PC-3 (cell line): ENCODE measurements around the gene PLSCR5. TPM values are rescaled to one million over a fixed set of nuclear protein-coding genes. Genes with fewer than 3 reads are reported as not detected.
A peak's percentile ranks its signal among the peaks of the same experiment; 100 is the strongest.

ENCODE experiments used
- ATAC-seq: fragments of 200-7000 bp; cut with Tn5 transposase; 2 replicates; pipeline ENCODE4 v1.9.1; 2020; ENCODE audit warnings: mild to moderate bottlenecking, moderate library complexity
- BruUV-seq: library from RNA; stranded (reverse); fragments of 400-500 nt; replicated peaks from 2 replicates; lab custom pipeline; 2021; lab: Mats Ljungman, UMichigan
- CTCF ChIA-PET: fragments of 300-600 bp; sonication (Branson Sonifier 250); formaldehyde crosslinking; loops from one replicate; lab custom pipeline; 2022; ENCODE audit warnings: antibody characterized with exemption; lab: Charles Lee
- POLR2A ChIA-PET: fragments of 300-600 bp; sonication (Branson Sonifier 250); formaldehyde crosslinking; loops from one replicate; lab custom pipeline; 2022; ENCODE audit warnings: antibody characterized with exemption; ENCODE audit not compliant: unreplicated experiment; lab: Charles Lee
- DNase-seq: peaks from one replicate; pipeline ENCODE4 v3.0.0-alpha.2; 2015
- H2AFZ ChIP-seq: fragments of 300-600 bp; sonication (generic); 2 replicates; pipeline ENCODE4 v1.6.0; 2016; ENCODE audit warnings: antibody characterized with exemption, low read length
- H3F3A ChIP-seq: fragments of 300-600 bp; sonication (generic); one replicate; pipeline ENCODE4 v1.6.0; 2017; ENCODE audit warnings: antibody characterized with exemption, low read length, control low read depth, mild to moderate bottlenecking; ENCODE audit not compliant: unreplicated experiment
- H3K27ac ChIP-seq: fragments of 300-600 bp; sonication (generic); 2 replicates; pipeline ENCODE4 v1.5.1; 2016; ENCODE audit warnings: mild to moderate bottlenecking, low read length
- H3K27me3 ChIP-seq: fragments of 300-600 bp; sonication (generic); 2 replicates; pipeline ENCODE4 v1.6.1; 2016; ENCODE audit warnings: low read length, mixed read lengths
- H3K36me3 ChIP-seq: fragments of 300-600 bp; sonication (generic); 2 replicates; pipeline ENCODE4 v1.6.1; 2016; ENCODE audit warnings: low read depth, mixed run types, low read length, mixed read lengths
- H3K4me1 ChIP-seq: fragments of 300-600 bp; sonication (generic); 2 replicates; pipeline ENCODE4 v1.5.1; 2016; ENCODE audit warnings: low read length; ENCODE audit not compliant: insufficient read depth
- H3K4me2 ChIP-seq: fragments of 300-600 bp; sonication (generic); 2 replicates; pipeline ENCODE4 v1.6.0; 2016; ENCODE audit warnings: low read length
- H3K4me3 ChIP-seq: fragments of 300-600 bp; sonication (generic); 2 replicates; pipeline ENCODE4 v1.5.1; 2016; ENCODE audit warnings: mild to moderate bottlenecking, low read length, mixed read lengths
- H3K79me2 ChIP-seq: fragments of 300-600 bp; sonication (generic); 2 replicates; pipeline ENCODE4 v1.6.1; 2017; ENCODE audit warnings: low read length, mixed read lengths
- H3K9ac ChIP-seq: fragments of 300-600 bp; sonication (generic); 2 replicates; pipeline ENCODE4 v1.6.0; 2016; ENCODE audit warnings: mild to moderate bottlenecking, low read length
- H3K9me2 ChIP-seq: fragments of 300-600 bp; sonication (generic); replicated peaks from 2 replicates; pipeline ENCODE4 v1.6.1; 2016; ENCODE audit warnings: mixed run types, low read length, mixed read lengths
- H3K9me3 ChIP-seq: fragments of 300-600 bp; sonication (generic); 2 replicates; pipeline ENCODE4 v1.6.1; 2016; ENCODE audit warnings: low read length, mixed read lengths
- H4K20me1 ChIP-seq: fragments of 300-600 bp; sonication (generic); 2 replicates; pipeline ENCODE4 v1.6.1; 2016; ENCODE audit warnings: low read length, mixed read lengths
- EZH2 ChIP-seq: fragments of 300-600 bp; sonication (generic); IDR thresholded peaks from one replicate; pipeline ENCODE4 v1.6.1; 2017; ENCODE audit warnings: antibody characterized with exemption, mild to moderate bottlenecking, low read length; ENCODE audit not compliant: unreplicated experiment
- EZH2phosphoT487 ChIP-seq: fragments of 300-600 bp; sonication (generic); IDR thresholded peaks from 2 replicates; pipeline ENCODE4 v1.6.1; 2018; ENCODE audit warnings: mild to moderate bottlenecking, antibody characterized with exemption, low read length, borderline replicate concordance
- intact Hi-C: fragments of 100-400 bp; cut with micrococcal nuclease; formaldehyde crosslinking; loops from 2 replicates; pipeline ENCODE4 v1.9.0; 2023
- total RNA-seq: library from RNA; depleted of rRNA; stranded (reverse); fragments of >200 nt; gene quantifications from 2 replicates; pipeline ENCODE4 v1.2.3, GENCODE V29; 2014
- TF ChIP-seq, protein P1 (sequence below): fragments of 300-600 bp; sonication (generic); conservative IDR thresholded peaks from 2 replicates; pipeline ENCODE4 v1.5.1; 2017; ENCODE audit warnings: antibody characterized with exemption, low read depth, mild to moderate bottlenecking, low read length

The PLSCR5 gene
- total RNA-seq, 1 experiment from 2014 or later: not detected

- Histone ChIP-seq H3K36me3 (no peaks in the 10 kb centered on the region), H2AFZ (no peak overlapping the region), H3K4me3 (no peak overlapping the region), H3K27me3 (no peaks in the 10 kb centered on the region), H3K27ac (no peak overlapping the region), H3K9me2 (no peaks in the 10 kb centered on the region), H3F3A (no peaks in the 10 kb centered on the region), H3K79me2 (no peaks in the 10 kb centered on the region), H3K9ac (no peak overlapping the region), H3K4me1 (no peaks in the 10 kb centered on the region), H4K20me1 (no peaks in the 10 kb centered on the region), H3K4me2 (no peak overlapping the region), H3K9me3 (0 out of 2 replicates have a peak, but pooled peaks cover 1% of the 10 kb centered on the region)
- no TSS peak for BruUV-seq
- intact Hi-C loops: loop anchor here (1.0 to 10.0 kb wide), 8 partner anchors 50 to 513 kb away; no protein-coding TSS in a partner anchor
- ChIA-PET POLR2A (interaction anchor here (0.8 kb wide), 1 partner anchor 388 kb away, joined by 5 read pairs; no protein-coding TSS in a partner anchor), CTCF (interaction anchor here (1.3 to 1.4 kb wide), 2 partner anchors 251 to 388 kb away, joined by 13 to 21 read pairs; no protein-coding TSS in a partner anchor)
- ATAC-seq (peak; percentile 87), DNase-seq (peak; percentile 76)
- TF ChIP-seq EZH2phosphoT487: no peak
- TF ChIP-seq, protein P1, sequence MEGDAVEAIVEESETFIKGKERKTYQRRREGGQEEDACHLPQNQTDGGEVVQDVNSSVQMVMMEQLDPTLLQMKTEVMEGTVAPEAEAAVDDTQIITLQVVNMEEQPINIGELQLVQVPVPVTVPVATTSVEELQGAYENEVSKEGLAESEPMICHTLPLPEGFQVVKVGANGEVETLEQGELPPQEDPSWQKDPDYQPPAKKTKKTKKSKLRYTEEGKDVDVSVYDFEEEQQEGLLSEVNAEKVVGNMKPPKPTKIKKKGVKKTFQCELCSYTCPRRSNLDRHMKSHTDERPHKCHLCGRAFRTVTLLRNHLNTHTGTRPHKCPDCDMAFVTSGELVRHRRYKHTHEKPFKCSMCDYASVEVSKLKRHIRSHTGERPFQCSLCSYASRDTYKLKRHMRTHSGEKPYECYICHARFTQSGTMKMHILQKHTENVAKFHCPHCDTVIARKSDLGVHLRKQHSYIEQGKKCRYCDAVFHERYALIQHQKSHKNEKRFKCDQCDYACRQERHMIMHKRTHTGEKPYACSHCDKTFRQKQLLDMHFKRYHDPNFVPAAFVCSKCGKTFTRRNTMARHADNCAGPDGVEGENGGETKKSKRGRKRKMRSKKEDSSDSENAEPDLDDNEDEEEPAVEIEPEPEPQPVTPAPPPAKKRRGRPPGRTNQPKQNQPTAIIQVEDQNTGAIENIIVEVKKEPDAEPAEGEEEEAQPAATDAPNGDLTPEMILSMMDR: peak; percentile 79
- no peak for TF ChIP-seq EZH2
Observed at GRCh38 chr3:146577662-146578061, 27.5 kb downstream of the PLSCR5 start.

GRCh38 chr3:146575636-146576035 is 29.5 kb downstream of the PLSCR5 start:
- Histone ChIP-seq H3K9me3 (no peaks in the 10 kb centered on the region), H3F3A (no peaks in the 10 kb centered on the region), H3K4me3 (no peak overlapping the region), H3K79me2 (no peaks in the 10 kb centered on the region), H3K27ac (no peak overlapping the region), H4K20me1 (no peaks in the 10 kb centered on the region), H3K4me2 (no peak overlapping the region), H3K27me3 (no peaks in the 10 kb centered on the region), H3K4me1 (no peaks in the 10 kb centered on the region), H3K9me2 (no peaks in the 10 kb centered on the region), H2AFZ (no peak overlapping the region), H3K9ac (no peak overlapping the region), H3K36me3 (no peaks in the 10 kb centered on the region)
- intact Hi-C loops: loop anchor here (2.0 to 10.0 kb wide), 4 partner anchors 48 to 511 kb away; no protein-coding TSS in a partner anchor
- POLR2A ChIA-PET: interaction anchor here (0.6 kb wide), 1 partner anchor 31 kb away, joined by 3 read pairs; the partner anchor contains the start of gene PLSCR1
- DNase-seq (no peak), ATAC-seq (no peak)
- TF ChIP-seq, protein P1: no peak
- TF ChIP-seq EZH2phosphoT487: no peak
- TF ChIP-seq EZH2: no peak
- BruUV-seq: no TSS peak
- CTCF ChIA-PET: no interaction called here

- no peak overlapping the region for H3K4me2 ChIP-seq
- no peak for DNase-seq
- no peaks in the 10 kb centered on the region for H4K20me1 ChIP-seq
- H3F3A ChIP-seq: no peaks in the 10 kb centered on the region
- ChIA-PET POLR2A (no interaction called here), CTCF (no interaction called here)
- no TSS peak for BruUV-seq
- no peaks in the 10 kb centered on the region for H3K79me2 ChIP-seq
- no peak overlapping the region for H2AFZ ChIP-seq
- H3K36me3 ChIP-seq: no peaks in the 10 kb centered on the region
- intact Hi-C loops: loop anchor here (10.0 kb wide), 1 partner anchor 509 kb away; no protein-coding TSS in a partner anchor
- TF ChIP-seq, protein P1: no peak
- H3K4me1 ChIP-seq: peaks cover 7% of the 10 kb centered on the region
- no peak overlapping the region for H3K9ac ChIP-seq
- no peaks in the 10 kb centered on the region for H3K9me3 ChIP-seq
- no peaks in the 10 kb centered on the region for H3K27me3 ChIP-seq
- H3K9me2 ChIP-seq: no peaks in the 10 kb centered on the region
- no peak overlapping the region for H3K4me3 ChIP-seq
- H3K27ac ChIP-seq: no peak overlapping the region
- no peak for ATAC-seq
Observed at GRCh38 chr3:146574173-146574572, 31.0 kb downstream of the PLSCR5 start.
